Measurements from ENCODE around the gene CEP104. TPM values are rescaled to one million over a fixed set of nuclear protein-coding genes. Genes with fewer than 3 reads are reported as not detected.

CEP104 gene
- total RNA-seq, 1 experiment from 2014 or later: 47.7 TPM

DNA sequence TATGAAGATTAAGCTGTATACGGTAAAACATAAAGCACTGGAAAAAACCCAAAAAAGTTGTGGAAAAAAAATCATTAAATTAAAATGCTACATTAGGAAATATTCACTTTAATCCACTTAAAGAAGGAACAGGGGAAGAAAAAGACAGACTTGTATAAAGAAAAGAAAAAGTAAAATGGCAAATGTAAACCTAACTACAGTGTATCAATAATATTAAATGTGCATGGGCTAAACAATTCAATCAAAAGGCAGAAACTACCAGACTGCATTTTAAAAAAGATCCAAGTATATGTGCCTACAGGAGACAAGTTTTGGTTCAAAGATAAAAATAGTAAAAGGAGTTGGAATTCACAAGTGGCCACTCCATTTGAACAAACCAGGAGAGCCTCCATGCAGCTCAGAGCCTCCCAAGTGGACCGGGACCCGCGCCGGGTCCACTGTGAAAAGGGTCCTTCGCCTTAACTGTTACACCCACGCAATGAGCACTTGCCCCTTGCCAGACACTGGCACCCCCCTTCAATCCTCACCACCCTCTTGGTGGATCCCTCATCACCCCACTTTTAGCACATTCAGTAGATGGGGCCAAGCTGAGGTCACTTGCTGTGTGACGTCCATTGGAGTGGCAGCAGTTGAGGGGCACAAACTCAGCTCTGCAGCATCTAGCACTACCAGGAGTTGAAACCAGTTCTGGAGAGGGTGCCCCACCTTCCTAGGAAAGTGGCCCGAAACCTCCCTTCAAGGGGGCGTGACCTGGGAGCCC is 42.2 kb upstream of the CEP104 start:
- Histone ChIP-seq H3K4me1 (replicated peaks; ENCODE audit: insufficient read depth) (peaks cover 14% of the 10 kb centered on the region; the same call in 1 of the 2 replicates), H3K36me3 (ENCODE audit: low read depth) (peaks cover 7% of the 10 kb centered on the region; the same call in 1 of the 2 replicates), H3K4me3 (peak overlapping the region; percentile 80), H3K4me2 (peak overlapping the region; percentile 81), H3K27me3 (ENCODE audit: insufficient read depth, low read depth) (no peaks in the 10 kb centered on the region), H3K9me2 (ENCODE audit: insufficient read depth) (no peaks in the 10 kb centered on the region), H4K20me1 (ENCODE audit: insufficient read depth) (peaks cover 30% of the 10 kb centered on the region), H2AFZ (peak overlapping the region; percentile 88), H3K9me3 (ENCODE audit: insufficient read depth, low read depth) (no peaks in the 10 kb centered on the region), H3K79me2 (ENCODE audit: low read depth) (peaks cover 55% of the 10 kb centered on the region), H3K27ac (peak overlapping the region; percentile 98), H3F3A (ENCODE audit: insufficient read depth, low read depth) (peaks cover 21% of the 10 kb centered on the region; the same call in 1 of the 2 replicates)
- POLR2A ChIA-PET (ENCODE audit: unreplicated experiment): interaction anchor here (0.6 kb wide), 2 partner anchors 23 to 42 kb away, joined by 5 read pairs; partner anchors contain the start of genes CEP104 and DFFB
- CTCF ChIA-PET: interaction anchor here (0.5 kb wide), 1 partner anchor 66 kb away, joined by 3 read pairs; no protein-coding TSS in a partner anchor
- intact Hi-C loops (cut with micrococcal nuclease; ENCODE audit: unreplicated experiment): no loop called here
- TF ChIP-seq EZH2 (IDR thresholded peaks at IDR 0.05; ENCODE audit: low read depth): no peak
- TF ChIP-seq, protein P1, sequence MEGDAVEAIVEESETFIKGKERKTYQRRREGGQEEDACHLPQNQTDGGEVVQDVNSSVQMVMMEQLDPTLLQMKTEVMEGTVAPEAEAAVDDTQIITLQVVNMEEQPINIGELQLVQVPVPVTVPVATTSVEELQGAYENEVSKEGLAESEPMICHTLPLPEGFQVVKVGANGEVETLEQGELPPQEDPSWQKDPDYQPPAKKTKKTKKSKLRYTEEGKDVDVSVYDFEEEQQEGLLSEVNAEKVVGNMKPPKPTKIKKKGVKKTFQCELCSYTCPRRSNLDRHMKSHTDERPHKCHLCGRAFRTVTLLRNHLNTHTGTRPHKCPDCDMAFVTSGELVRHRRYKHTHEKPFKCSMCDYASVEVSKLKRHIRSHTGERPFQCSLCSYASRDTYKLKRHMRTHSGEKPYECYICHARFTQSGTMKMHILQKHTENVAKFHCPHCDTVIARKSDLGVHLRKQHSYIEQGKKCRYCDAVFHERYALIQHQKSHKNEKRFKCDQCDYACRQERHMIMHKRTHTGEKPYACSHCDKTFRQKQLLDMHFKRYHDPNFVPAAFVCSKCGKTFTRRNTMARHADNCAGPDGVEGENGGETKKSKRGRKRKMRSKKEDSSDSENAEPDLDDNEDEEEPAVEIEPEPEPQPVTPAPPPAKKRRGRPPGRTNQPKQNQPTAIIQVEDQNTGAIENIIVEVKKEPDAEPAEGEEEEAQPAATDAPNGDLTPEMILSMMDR (conservative IDR thresholded peaks at IDR 0.05): no peak; the same call in 1 of the 2 replicates
- no peak for DNase-seq
- no TSS peak for BruUV-seq (replicated peaks)

DNA sequence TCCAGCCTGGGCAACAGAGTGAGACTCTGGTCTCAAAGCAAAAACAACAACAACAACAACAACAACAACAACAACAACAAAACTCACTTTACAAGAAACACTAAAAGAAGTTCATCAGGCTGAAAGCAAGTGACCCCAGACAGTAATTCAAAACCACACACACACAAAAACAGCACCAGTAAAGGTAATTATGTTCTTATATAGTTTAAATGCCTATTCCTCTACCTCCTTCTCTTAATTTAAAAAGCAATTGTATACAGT is 41.4 kb upstream of the CEP104 start:
- Histone ChIP-seq H3K9me3 (ENCODE audit: insufficient read depth, low read depth) (no peaks in the 10 kb centered on the region), H3K27me3 (ENCODE audit: insufficient read depth, low read depth) (no peaks in the 10 kb centered on the region), H3F3A (ENCODE audit: insufficient read depth, low read depth) (peaks cover 24% of the 10 kb centered on the region; the same call in 1 of the 2 replicates), H3K9me2 (ENCODE audit: insufficient read depth) (no peaks in the 10 kb centered on the region), H3K4me3 (peak overlapping the region; percentile 80), H2AFZ (no peak overlapping the region), H3K4me2 (peak overlapping the region; percentile 81), H3K27ac (no peak overlapping the region), H3K79me2 (ENCODE audit: low read depth) (peaks cover 62% of the 10 kb centered on the region), H3K36me3 (ENCODE audit: low read depth) (peaks cover 7% of the 10 kb centered on the region; the same call in 1 of the 2 replicates), H3K4me1 (replicated peaks; ENCODE audit: insufficient read depth) (peaks cover 14% of the 10 kb centered on the region; the same call in 1 of the 2 replicates), H4K20me1 (ENCODE audit: insufficient read depth) (peaks cover 36% of the 10 kb centered on the region)
- CTCF ChIA-PET: no interaction called here
- POLR2A ChIA-PET (ENCODE audit: unreplicated experiment): no interaction called here
- TF ChIP-seq, protein P1 (conservative IDR thresholded peaks at IDR 0.05): no peak
- TF ChIP-seq EZH2 (IDR thresholded peaks at IDR 0.05; ENCODE audit: low read depth): no peak
- DNase-seq: no peak
- no TSS peak for BruUV-seq (replicated peaks)
- intact Hi-C loops (cut with micrococcal nuclease; ENCODE audit: unreplicated experiment): no loop called here

DNA sequence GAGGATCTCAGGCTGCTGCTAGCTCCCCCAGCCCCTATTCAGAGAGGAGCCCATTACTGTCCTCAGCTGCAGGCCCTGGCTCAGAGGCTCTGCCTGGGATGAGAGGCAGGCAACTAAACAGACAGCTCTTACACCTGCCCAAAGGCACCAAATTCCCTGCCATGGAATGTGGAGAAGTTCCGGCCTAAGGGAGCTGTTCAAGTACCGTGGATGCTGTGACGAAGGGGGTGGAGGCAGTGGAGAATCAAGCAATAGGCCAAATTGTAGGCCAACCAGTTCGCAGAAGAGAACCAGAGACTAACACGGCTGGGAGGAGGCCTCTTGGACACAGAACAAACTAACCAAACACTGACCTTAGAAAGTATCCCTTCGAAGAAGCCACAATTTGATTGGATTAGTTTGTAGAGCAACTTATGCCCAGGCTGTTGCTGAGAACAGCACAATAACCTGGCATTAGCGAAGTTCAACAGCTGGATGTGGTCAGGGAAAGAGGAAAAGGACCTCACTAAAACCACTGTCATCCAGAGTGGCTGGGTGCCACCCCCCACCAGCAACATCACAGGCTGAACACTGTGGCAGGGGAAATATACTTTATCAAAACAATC is 39.5 kb upstream of the CEP104 start:
- peaks cover 14% of the 10 kb centered on the region; the same call in 1 of the 2 replicates for H3K4me1 ChIP-seq (replicated peaks; ENCODE audit: insufficient read depth)
- H3K36me3 ChIP-seq (ENCODE audit: low read depth): peaks cover 11% of the 10 kb centered on the region
- no peaks in the 10 kb centered on the region for H3K9me3 ChIP-seq (ENCODE audit: insufficient read depth, low read depth)
- H3F3A ChIP-seq (ENCODE audit: insufficient read depth, low read depth): peaks cover 20% of the 10 kb centered on the region; the same call in 1 of the 2 replicates
- H3K9me2 ChIP-seq (ENCODE audit: insufficient read depth): no peaks in the 10 kb centered on the region
- BruUV-seq (replicated peaks): TSS peak; percentile 3
- no peak overlapping the region for H3K27ac ChIP-seq
- peaks cover 62% of the 10 kb centered on the region for H3K79me2 ChIP-seq (ENCODE audit: low read depth)
- H3K27me3 ChIP-seq (ENCODE audit: insufficient read depth, low read depth): no peaks in the 10 kb centered on the region
- POLR2A ChIA-PET (ENCODE audit: unreplicated experiment): no interaction called here
- CTCF ChIA-PET: no interaction called here
- no peak overlapping the region for H3K4me2 ChIP-seq
- intact Hi-C loops (cut with micrococcal nuclease; ENCODE audit: unreplicated experiment): no loop called here
- DNase-seq: no peak
- H2AFZ ChIP-seq: no peak overlapping the region
- H4K20me1 ChIP-seq (ENCODE audit: insufficient read depth): peaks cover 44% of the 10 kb centered on the region
- TF ChIP-seq, protein P1 (conservative IDR thresholded peaks at IDR 0.05): no peak
- TF ChIP-seq EZH2 (IDR thresholded peaks at IDR 0.05; ENCODE audit: low read depth): no peak
- no peak overlapping the region for H3K4me3 ChIP-seq

All from PC-9 (cell line).